ENCODE measurements around the gene KIF5C. TPM values are rescaled to one million over a fixed set of nuclear protein-coding genes. Genes with fewer than 3 reads are reported as not detected.
"Not testable (repeated sequence)": the region's sequence is repeated elsewhere in the genome, so short reads cannot be mapped to it uniquely, and the experiment has no call there.

Gene KIF5C
- total and polyA plus RNA-seq, 9 donors: 0.73 to 18.7 (median 3.3) TPM

- 78 to 82% (median 81%) methylated on average over 5 of the region's 5 CpGs for WGBS, 3 donors
- H3K9me3 ChIP-seq: no peaks in the 10 kb centered on the region
- intact Hi-C loops (cut with DNase I): no loop called here
- DNase-seq: no peak
- no peak for TF ChIP-seq POLR2A (IDR thresholded peaks at IDR 0.05)
- TF ChIP-seq EP300 (IDR thresholded peaks at IDR 0.05): no peak
- no peak for TF ChIP-seq CTCF (IDR thresholded peaks at IDR 0.05)
- H3K27ac ChIP-seq: no peak overlapping the region
- H3K27me3 ChIP-seq: no peaks in the 10 kb centered on the region
- no peaks in the 10 kb centered on the region for H3K36me3 ChIP-seq
- no peak overlapping the region for H3K4me3 ChIP-seq
- H3K4me1 ChIP-seq (ENCODE audit: insufficient read depth): no peaks in the 10 kb centered on the region
Observed at GRCh38 chr2:148861367-148861766, 13.7 kb upstream of the KIF5C start.

GRCh38 chr2:148862478-148862877, 12.5 kb upstream of the KIF5C start:
- WGBS, 3 donors: 90 to 93% (median 90%) methylated on average over 6 of the region's 6 CpGs
- H3K27ac ChIP-seq; intact Hi-C loops (cut with DNase I); H3K36me3 ChIP-seq; H3K4me1 ChIP-seq (ENCODE audit: insufficient read depth); DNase-seq; H3K9me3 ChIP-seq; H3K27me3 ChIP-seq; H3K4me3 ChIP-seq: not testable (repeated sequence)

GRCh38 chr2:148865512-148865911, 9.5 kb upstream of the KIF5C start:
- no peak overlapping the region for H3K4me3 ChIP-seq
- H3K27ac ChIP-seq: no peak overlapping the region
- no peak for TF ChIP-seq CTCF (IDR thresholded peaks at IDR 0.05)
- no peak for TF ChIP-seq POLR2A (IDR thresholded peaks at IDR 0.05)
- no peak for TF ChIP-seq EP300 (IDR thresholded peaks at IDR 0.05)
- H3K9me3 ChIP-seq: no peaks in the 10 kb centered on the region
- no peaks in the 10 kb centered on the region for H3K27me3 ChIP-seq
- 78 to 84% (median 82%) methylated on average over 5 of the region's 5 CpGs for WGBS, 3 donors
- H3K36me3 ChIP-seq: no peaks in the 10 kb centered on the region
- DNase-seq: no peak
- intact Hi-C loops (cut with DNase I): no loop called here
- H3K4me1 ChIP-seq (ENCODE audit: insufficient read depth): no peaks in the 10 kb centered on the region

- H3K27ac ChIP-seq: no peak overlapping the region
- 47 to 60% (median 53%) methylated on average over 4 of the region's 4 CpGs for WGBS, 3 donors
- DNase-seq: no peak
- H3K36me3 ChIP-seq: no peaks in the 10 kb centered on the region
- H3K4me1 ChIP-seq (ENCODE audit: insufficient read depth): no peaks in the 10 kb centered on the region
- H3K27me3 ChIP-seq: no peaks in the 10 kb centered on the region
- H3K9me3 ChIP-seq: no peaks in the 10 kb centered on the region
- H3K4me3 ChIP-seq: no peak overlapping the region
- intact Hi-C loops (cut with DNase I): no loop called here
- TF ChIP-seq POLR2A (IDR thresholded peaks at IDR 0.05) (no peak), CTCF (IDR thresholded peaks at IDR 0.05) (no peak), EP300 (IDR thresholded peaks at IDR 0.05) (no peak)
Observed at GRCh38 chr2:148866091-148866490, 8.9 kb upstream of the KIF5C start.

- Histone ChIP-seq H3K4me1 (ENCODE audit: insufficient read depth) (no peaks in the 10 kb centered on the region), H3K27me3 (no peaks in the 10 kb centered on the region), H3K27ac (no peak overlapping the region), H3K36me3 (no peaks in the 10 kb centered on the region), H3K9me3 (no peaks in the 10 kb centered on the region), H3K4me3 (no peak overlapping the region)
- DNase-seq: no peak
- intact Hi-C loops (cut with DNase I): no loop called here
- 77 to 83% (median 79%) methylated on average over 4 of the region's 4 CpGs for WGBS, 3 donors
- TF ChIP-seq POLR2A (IDR thresholded peaks at IDR 0.05) (no peak), CTCF (IDR thresholded peaks at IDR 0.05) (no peak), EP300 (IDR thresholded peaks at IDR 0.05) (no peak)
Observed at GRCh38 chr2:148867079-148867769, 7.8 kb upstream of the KIF5C start.
